ENCODE data around the gene MED27.

MED27 gene

DNA sequence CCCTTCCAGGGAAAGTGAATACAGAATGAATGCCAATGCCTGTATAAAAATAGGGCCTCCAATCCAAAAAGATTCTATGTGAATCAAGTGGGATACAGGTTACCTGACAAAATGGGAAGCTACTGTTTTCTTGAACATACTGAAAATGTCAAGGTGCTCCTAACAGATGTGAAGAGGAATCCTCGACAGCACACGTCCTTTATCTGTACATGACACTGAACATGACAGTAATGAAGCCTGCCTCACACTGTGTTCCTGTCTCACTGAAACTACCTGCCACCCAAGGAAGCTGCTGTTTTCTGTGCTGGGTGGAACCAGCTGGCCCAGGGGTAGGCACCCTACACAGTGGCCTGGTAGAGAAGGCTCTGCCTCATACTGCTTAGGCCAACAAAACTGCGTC, 174.5 kb downstream of the MED27 start:
- Histone ChIP-seq H3K4me1 (ENCODE audit: control insufficient read depth, insufficient read depth, low read length) (no peaks in the 10 kb centered on the region), H3K36me3 (ENCODE audit: control insufficient read depth in 2 of 2, insufficient read depth in 1 of 2, low read length in 2 of 2) (no peaks in the 10 kb centered on the region), H3K9me3 (ENCODE audit: control insufficient read depth, insufficient read depth, low read depth, low read length) (no peaks in the 10 kb centered on the region), H3K4me3 (ENCODE audit: low read depth, low read length) (no peak overlapping the region), H3K27ac (ENCODE audit: extremely low read depth, low read depth, low read length) (no peak overlapping the region)
- ChIA-PET POLR2A (no interaction called here), CTCF (no interaction called here)
- TF ChIP-seq KLF8 (tag by site-specific recombination; IDR thresholded peaks at IDR 0.05) (no peak), HOXD13 (CRISPR knock-in tag; IDR thresholded peaks at IDR 0.05; ENCODE audit: borderline replicate concordance) (no peak), ZNF335 (tag by site-specific recombination; conservative IDR thresholded peaks at IDR 0.05) (no peak), ZBTB17 (tag by site-specific recombination; IDR thresholded peaks at IDR 0.05) (no peak), KLF9 (tag by site-specific recombination; IDR thresholded peaks at IDR 0.05; ENCODE audit: low read depth) (no peak), ZNF843 (tag by site-specific recombination; IDR thresholded peaks at IDR 0.05) (no peak), FEZF1 (tag by site-specific recombination; IDR thresholded peaks at IDR 0.05) (no peak), ZNF670 (tag by site-specific recombination; IDR thresholded peaks at IDR 0.05; ENCODE audit: low read depth) (no peak), ZNF776 (tag by site-specific recombination; IDR thresholded peaks at IDR 0.05; ENCODE audit: borderline replicate concordance) (no peak), GFI1B (tag by site-specific recombination; IDR thresholded peaks at IDR 0.05) (no peak), ZNF146 (tag by site-specific recombination; IDR thresholded peaks at IDR 0.05) (no peak), ZNF324 (tag by site-specific recombination; IDR thresholded peaks at IDR 0.05) (no peak), ZNF555 (tag by site-specific recombination; conservative IDR thresholded peaks at IDR 0.05) (no peak), TRIM28 (IDR thresholded peaks at IDR 0.05; ENCODE audit: borderline replicate concordance, low read length) (no peak)
- TF ChIP-seq, protein P1, sequence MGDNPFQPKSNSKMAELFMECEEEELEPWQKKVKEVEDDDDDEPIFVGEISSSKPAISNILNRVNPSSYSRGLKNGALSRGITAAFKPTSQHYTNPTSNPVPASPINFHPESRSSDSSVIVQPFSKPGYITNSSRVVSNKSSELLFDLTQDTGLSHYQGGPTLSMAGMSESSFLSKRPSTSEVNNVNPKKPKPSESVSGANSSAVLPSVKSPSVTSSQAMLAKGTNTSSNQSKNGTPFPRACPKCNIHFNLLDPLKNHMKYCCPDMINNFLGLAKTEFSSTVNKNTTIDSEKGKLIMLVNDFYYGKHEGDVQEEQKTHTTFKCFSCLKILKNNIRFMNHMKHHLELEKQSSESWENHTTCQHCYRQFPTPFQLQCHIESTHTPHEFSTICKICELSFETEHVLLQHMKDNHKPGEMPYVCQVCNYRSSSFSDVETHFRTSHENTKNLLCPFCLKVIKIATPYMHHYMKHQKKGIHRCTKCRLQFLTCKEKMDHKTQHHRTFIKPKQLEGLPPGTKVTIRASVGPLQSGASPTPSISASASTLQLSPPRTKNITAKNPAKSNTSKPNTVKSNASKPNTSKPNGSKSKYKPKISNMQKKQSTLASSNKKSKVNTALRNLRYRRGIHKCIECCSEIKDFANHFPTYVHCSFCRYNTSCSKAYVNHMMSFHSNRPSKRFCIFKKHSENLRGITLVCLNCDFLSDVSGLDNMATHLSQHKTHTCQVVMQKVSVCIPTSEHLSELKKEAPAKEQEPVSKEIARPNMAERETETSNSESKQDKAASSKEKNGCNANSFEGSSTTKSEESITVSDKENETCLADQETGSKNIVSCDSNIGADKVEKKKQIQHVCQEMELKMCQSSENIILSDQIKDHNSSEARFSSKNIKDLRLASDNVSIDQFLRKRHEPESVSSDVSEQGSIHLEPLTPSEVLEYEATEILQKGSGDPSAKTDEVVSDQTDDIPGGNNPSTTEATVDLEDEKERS (tag by site-specific recombination; IDR thresholded peaks at IDR 0.05), result no peak
- TF ChIP-seq, protein P2, sequence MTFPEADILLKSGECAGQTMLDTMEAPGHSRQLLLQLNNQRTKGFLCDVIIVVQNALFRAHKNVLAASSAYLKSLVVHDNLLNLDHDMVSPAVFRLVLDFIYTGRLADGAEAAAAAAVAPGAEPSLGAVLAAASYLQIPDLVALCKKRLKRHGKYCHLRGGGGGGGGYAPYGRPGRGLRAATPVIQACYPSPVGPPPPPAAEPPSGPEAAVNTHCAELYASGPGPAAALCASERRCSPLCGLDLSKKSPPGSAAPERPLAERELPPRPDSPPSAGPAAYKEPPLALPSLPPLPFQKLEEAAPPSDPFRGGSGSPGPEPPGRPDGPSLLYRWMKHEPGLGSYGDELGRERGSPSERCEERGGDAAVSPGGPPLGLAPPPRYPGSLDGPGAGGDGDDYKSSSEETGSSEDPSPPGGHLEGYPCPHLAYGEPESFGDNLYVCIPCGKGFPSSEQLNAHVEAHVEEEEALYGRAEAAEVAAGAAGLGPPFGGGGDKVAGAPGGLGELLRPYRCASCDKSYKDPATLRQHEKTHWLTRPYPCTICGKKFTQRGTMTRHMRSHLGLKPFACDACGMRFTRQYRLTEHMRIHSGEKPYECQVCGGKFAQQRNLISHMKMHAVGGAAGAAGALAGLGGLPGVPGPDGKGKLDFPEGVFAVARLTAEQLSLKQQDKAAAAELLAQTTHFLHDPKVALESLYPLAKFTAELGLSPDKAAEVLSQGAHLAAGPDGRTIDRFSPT (tag by site-specific recombination; IDR thresholded peaks at IDR 0.05), result no peak
- TF ChIP-seq, protein P3, sequence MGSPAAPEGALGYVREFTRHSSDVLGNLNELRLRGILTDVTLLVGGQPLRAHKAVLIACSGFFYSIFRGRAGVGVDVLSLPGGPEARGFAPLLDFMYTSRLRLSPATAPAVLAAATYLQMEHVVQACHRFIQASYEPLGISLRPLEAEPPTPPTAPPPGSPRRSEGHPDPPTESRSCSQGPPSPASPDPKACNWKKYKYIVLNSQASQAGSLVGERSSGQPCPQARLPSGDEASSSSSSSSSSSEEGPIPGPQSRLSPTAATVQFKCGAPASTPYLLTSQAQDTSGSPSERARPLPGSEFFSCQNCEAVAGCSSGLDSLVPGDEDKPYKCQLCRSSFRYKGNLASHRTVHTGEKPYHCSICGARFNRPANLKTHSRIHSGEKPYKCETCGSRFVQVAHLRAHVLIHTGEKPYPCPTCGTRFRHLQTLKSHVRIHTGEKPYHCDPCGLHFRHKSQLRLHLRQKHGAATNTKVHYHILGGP (tag by site-specific recombination; IDR thresholded peaks at IDR 0.05), result no peak

DNA sequence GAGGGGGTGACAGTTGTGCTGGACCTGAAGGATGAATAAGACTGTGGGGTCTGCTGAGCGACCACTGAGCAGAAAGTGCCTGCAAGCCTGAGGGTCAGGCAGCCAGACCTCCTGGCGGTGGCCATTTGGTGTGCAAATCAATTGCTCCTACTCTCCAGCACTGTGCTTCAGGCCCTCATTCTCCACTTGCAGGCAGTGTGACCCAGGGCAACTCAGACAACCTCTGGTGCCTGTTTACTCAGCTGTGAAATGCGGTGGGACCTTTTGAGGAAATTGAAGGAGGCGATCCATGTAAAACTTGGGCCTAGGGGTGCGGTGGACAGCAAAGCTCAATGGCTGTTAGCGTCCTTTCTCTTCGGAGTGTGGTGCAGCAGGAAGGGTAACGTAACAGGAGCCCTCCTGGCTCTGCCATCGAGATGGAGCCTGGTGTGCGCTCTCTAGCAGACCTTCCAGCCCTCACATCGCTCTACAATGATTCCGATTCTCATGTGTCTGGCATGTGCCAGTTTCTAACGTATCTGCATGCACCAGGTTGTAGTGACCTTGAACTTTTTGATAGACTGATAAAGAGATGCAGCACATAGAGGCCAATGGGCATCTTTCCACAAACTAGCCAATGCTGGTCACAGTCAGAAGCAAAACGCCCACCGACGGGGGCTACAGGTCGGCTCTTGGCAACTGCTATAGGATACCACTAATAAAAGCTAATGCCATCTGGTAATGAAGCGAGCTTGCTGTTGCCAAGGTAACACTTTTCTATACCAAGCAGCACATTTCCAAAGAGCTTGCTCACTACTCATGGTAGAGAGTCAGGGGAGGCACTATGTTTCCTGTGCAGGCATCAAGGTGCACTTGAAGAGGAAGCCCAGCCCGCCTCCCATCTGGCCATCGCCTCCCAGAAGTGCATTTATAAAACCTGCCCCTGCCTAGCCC, 180.1 kb downstream of the MED27 start:
- ChIA-PET POLR2A (no interaction called here), CTCF (interaction anchor here (0.7 to 1.3 kb wide), 3 partner anchors 137 to 370 kb away, joined by 3 to 4 read pairs (median 3); no protein-coding TSS in a partner anchor)
- H3K9me3 ChIP-seq (ENCODE audit: control insufficient read depth, insufficient read depth, low read depth, low read length), result no peaks in the 10 kb centered on the region
- H3K4me1 ChIP-seq (ENCODE audit: control insufficient read depth, insufficient read depth, low read length), result 0 out of 2 replicates have a peak, but pooled peaks cover 2% of the 10 kb centered on the region
- no peak overlapping the region for H3K4me3 ChIP-seq (ENCODE audit: low read depth, low read length)
- H3K36me3 ChIP-seq (ENCODE audit: control insufficient read depth in 2 of 2, insufficient read depth in 1 of 2, low read length in 2 of 2), result no peaks in the 10 kb centered on the region
- no peak overlapping the region for H3K27ac ChIP-seq (ENCODE audit: extremely low read depth, low read depth, low read length)
- TF ChIP-seq MEIS1 (CRISPR knock-in tag; IDR thresholded peaks at IDR 0.05; ENCODE audit: borderline replicate concordance) (no peak), KLF8 (tag by site-specific recombination; IDR thresholded peaks at IDR 0.05) (no peak), SP3 (tag by site-specific recombination; IDR thresholded peaks at IDR 0.05) (no peak), ZNF521 (tag by site-specific recombination; IDR thresholded peaks at IDR 0.05) (no peak), REPIN1 (tag by site-specific recombination; IDR thresholded peaks at IDR 0.05; ENCODE audit: low read depth) (no peak), ZNF707 (tag by site-specific recombination; IDR thresholded peaks at IDR 0.05) (no peak), ZNF777 (tag by site-specific recombination; IDR thresholded peaks at IDR 0.05; ENCODE audit: borderline replicate concordance) (no peak), ZNF670 (tag by site-specific recombination; IDR thresholded peaks at IDR 0.05; ENCODE audit: low read depth) (no peak), ZBTB1 (tag by site-specific recombination; IDR thresholded peaks at IDR 0.05) (no peak), OSR2 (tag by site-specific recombination; IDR thresholded peaks at IDR 0.05) (no peak), KLF10 (tag by site-specific recombination; IDR thresholded peaks at IDR 0.05) (no peak)
- TF ChIP-seq, protein P4, sequence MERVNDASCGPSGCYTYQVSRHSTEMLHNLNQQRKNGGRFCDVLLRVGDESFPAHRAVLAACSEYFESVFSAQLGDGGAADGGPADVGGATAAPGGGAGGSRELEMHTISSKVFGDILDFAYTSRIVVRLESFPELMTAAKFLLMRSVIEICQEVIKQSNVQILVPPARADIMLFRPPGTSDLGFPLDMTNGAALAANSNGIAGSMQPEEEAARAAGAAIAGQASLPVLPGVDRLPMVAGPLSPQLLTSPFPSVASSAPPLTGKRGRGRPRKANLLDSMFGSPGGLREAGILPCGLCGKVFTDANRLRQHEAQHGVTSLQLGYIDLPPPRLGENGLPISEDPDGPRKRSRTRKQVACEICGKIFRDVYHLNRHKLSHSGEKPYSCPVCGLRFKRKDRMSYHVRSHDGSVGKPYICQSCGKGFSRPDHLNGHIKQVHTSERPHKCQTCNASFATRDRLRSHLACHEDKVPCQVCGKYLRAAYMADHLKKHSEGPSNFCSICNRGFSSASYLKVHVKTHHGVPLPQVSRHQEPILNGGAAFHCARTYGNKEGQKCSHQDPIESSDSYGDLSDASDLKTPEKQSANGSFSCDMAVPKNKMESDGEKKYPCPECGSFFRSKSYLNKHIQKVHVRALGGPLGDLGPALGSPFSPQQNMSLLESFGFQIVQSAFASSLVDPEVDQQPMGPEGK (tag by site-specific recombination; IDR thresholded peaks at IDR 0.05), result no peak

Measured in HEK293 (cell line).